VCaP (cell line): ENCODE data around the gene GOLGA6D.
"Not testable (repeated sequence)": the region's sequence is repeated elsewhere in the genome, so short reads cannot be mapped to it uniquely, and the experiment has no call there.

Experiments used
- H3K27ac ChIP-seq: fragments of 450-650 bp; 2 replicates; pipeline ENCODE4 v1.5.1; 2017
- CTCF ChIP-seq: fragments of 450-650 bp; conservative IDR thresholded peaks from 2 replicates; pipeline ENCODE4 v1.5.1; 2017; ENCODE audit warnings: mild to moderate bottlenecking, moderate library complexity

GOLGA6D gene

GRCh38 chr15:75299311-75299688, 16.7 kb downstream of the GOLGA6D start:
- not testable (repeated sequence) for H3K27ac ChIP-seq
- peak; percentile 71 for TF ChIP-seq CTCF

GRCh38 chr15:75300026-75300425, 17.4 kb downstream of the GOLGA6D start:
- not testable (repeated sequence) for H3K27ac ChIP-seq

- no peak overlapping the region for H3K27ac ChIP-seq
- TF ChIP-seq CTCF: no peak
Observed at GRCh38 chr15:75302318-75302717, 19.7 kb downstream of the GOLGA6D start.

GRCh38 chr15:75302753-75303152, 20.1 kb downstream of the GOLGA6D start:
- H3K27ac ChIP-seq: not testable (repeated sequence)

- no peak for TF ChIP-seq CTCF
- H3K27ac ChIP-seq: no peak overlapping the region
Observed at GRCh38 chr15:75306188-75306587, 23.6 kb downstream of the GOLGA6D start.

GRCh38 chr15:75307778-75308390, 25.2 kb downstream of the GOLGA6D start:
- H3K27ac ChIP-seq: no peak overlapping the region
- TF ChIP-seq CTCF: peak; percentile 42

- no peak for TF ChIP-seq CTCF
- H3K27ac ChIP-seq: no peak overlapping the region
Observed at GRCh38 chr15:75309711-75310110, 27.1 kb downstream of the GOLGA6D start.

- H3K27ac ChIP-seq: not testable (repeated sequence)
Observed at GRCh38 chr15:75312548-75312947, 29.9 kb downstream of the GOLGA6D start.

GRCh38 chr15:75313116-75313845, 30.6 kb downstream of the GOLGA6D start:
- TF ChIP-seq CTCF: no peak
- H3K27ac ChIP-seq: no peak overlapping the region
